ENCODE measurements around the gene SMIM29. TPM values are rescaled to one million over a fixed set of nuclear protein-coding genes. Genes with fewer than 3 reads are reported as not detected.

Gene SMIM29
- polyA plus RNA-seq, 1 donor (not counting 4 experiments of a cell fraction or from before 2014, with no cell fraction given): 27.4 TPM

DNA sequence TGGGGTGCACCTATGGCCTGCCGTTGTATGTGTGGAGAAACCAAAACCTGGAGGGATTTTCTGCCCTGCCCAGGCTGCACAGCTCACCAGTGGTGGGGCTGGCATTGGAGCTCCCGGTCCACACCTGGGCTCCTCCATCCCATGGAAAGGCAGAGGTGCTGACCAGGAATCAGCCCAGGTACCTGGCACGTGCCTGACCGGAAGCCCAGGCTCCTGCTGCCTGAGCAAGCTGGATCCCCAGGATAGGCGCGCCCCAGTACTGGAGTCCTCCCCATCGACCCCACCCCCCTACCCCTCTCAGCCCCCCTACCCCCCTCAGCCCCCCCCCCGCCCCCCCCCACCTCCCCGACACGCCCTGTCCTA, 52.0 kb downstream of the SMIM29 start:
- TF ChIP-seq, protein P1, sequence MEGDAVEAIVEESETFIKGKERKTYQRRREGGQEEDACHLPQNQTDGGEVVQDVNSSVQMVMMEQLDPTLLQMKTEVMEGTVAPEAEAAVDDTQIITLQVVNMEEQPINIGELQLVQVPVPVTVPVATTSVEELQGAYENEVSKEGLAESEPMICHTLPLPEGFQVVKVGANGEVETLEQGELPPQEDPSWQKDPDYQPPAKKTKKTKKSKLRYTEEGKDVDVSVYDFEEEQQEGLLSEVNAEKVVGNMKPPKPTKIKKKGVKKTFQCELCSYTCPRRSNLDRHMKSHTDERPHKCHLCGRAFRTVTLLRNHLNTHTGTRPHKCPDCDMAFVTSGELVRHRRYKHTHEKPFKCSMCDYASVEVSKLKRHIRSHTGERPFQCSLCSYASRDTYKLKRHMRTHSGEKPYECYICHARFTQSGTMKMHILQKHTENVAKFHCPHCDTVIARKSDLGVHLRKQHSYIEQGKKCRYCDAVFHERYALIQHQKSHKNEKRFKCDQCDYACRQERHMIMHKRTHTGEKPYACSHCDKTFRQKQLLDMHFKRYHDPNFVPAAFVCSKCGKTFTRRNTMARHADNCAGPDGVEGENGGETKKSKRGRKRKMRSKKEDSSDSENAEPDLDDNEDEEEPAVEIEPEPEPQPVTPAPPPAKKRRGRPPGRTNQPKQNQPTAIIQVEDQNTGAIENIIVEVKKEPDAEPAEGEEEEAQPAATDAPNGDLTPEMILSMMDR (optimal IDR thresholded peaks at IDR 0.05 in 1 of 3, IDR thresholded peaks at IDR 0.05 in 1 of 3, conservative IDR thresholded peaks at IDR 0.05 in 1 of 3; ENCODE audit: extremely low read depth in 1 of 3, insufficient read depth in 2 of 3, low read length in 3 of 3): no peak
- TF ChIP-seq EZH2 (IDR thresholded peaks at IDR 0.05; ENCODE audit: low read length): no peak
- peak overlapping the region; percentile 46 for H3K9ac ChIP-seq (ENCODE audit: control insufficient read depth, extremely low read depth, insufficient read depth, low read length)
- dilution Hi-C loops (cut with MboI; ENCODE audit: extremely low pct_ligation_motif_present, low sequenced_read_pairs): no loop called here
- peak overlapping the region; percentile 83 for H3K4me2 ChIP-seq (ENCODE audit: control insufficient read depth, extremely low read depth, insufficient read depth, low read depth, low read length)
- peak overlapping the region in 1 of 3 experiments; percentile 65 for H3K4me3 ChIP-seq (ENCODE audit: control insufficient read depth in 2 of 3, extremely low read depth in 1 of 3, insufficient read depth in 2 of 3, low read depth in 1 of 3, low read length in 3 of 3)
- no peaks in the 10 kb centered on the region for H3K79me2 ChIP-seq (ENCODE audit: control insufficient read depth, insufficient read depth, low read length)
- no peaks in the 10 kb centered on the region for H3K9me3 ChIP-seq (ENCODE audit: control insufficient read depth, low read depth, low read length)
- peaks cover 5% of the 10 kb centered on the region for H3K27me3 ChIP-seq (ENCODE audit: control insufficient read depth, extremely low read depth, insufficient read depth, low read length)
- DNase-seq (ENCODE audit: low read depth, low spot score): no peak
- no peaks in the 10 kb centered on the region for H3K9me1 ChIP-seq (ENCODE audit: control insufficient read depth, extremely low read depth, insufficient read depth, low read length)
- no peaks in the 10 kb centered on the region for H4K20me1 ChIP-seq (ENCODE audit: control insufficient read depth, extremely low read depth, insufficient read depth, low read length)
- peak overlapping the region; percentile 95 for H2AFZ ChIP-seq (ENCODE audit: control insufficient read depth, low read length)
- no peak overlapping the region for H3K27ac ChIP-seq (ENCODE audit: control insufficient read depth, insufficient read depth, low read length)
- H3K4me1 ChIP-seq (ENCODE audit: control insufficient read depth, extremely low read depth, insufficient read depth, low read length): peaks cover 3% of the 10 kb centered on the region
- no peak for FAIRE-seq
- no peaks in the 10 kb centered on the region for H3K36me3 ChIP-seq (ENCODE audit: control insufficient read depth in 2 of 2, extremely low read depth in 1 of 2, insufficient read depth in 2 of 2, low read length in 2 of 2)

Small RNA genes within 50 kb of the gene (small RNA-seq; reads per million reads assigned to genes)
- gene MIR6835 (ENCODE audit: insufficient read length in 3 of 3, low read depth in 3 of 3, low replicate concordance in 1 of 3): 0 reads per million in 3 experiments

Other genes starting within 250 kb of the SMIM29 start
- gene GRM4, start 102.9 kb downstream of the SMIM29 start, polyA plus RNA-seq: not detected in 3 replicates
- 69.1 to 185 TPM (median 160 TPM) in 3 replicates for gene HMGA1, start 12.1 kb downstream of the SMIM29 start, polyA plus RNA-seq
- gene NUDT3, start 143.7 kb upstream of the SMIM29 start, polyA plus RNA-seq: 11.5 to 20.6 TPM (median 16.5 TPM) in 3 replicates
- 2,818 to 3,877 TPM (median 3,767 TPM) in 3 replicates for gene RPS10, start 177.1 kb upstream of the SMIM29 start, polyA plus RNA-seq
- gene PACSIN1, start 217.1 kb upstream of the SMIM29 start, polyA plus RNA-seq: not detected in 3 replicates